Activated naive CD8-positive, alpha-beta T cell treated with anti-CD3 and anti-CD28 coated beads, Interleukin-2, amount 50 U/mL, for 16 hours (primary cell): Measurements from ENCODE around the gene SIK3.

Experiments
- DNase-seq: peaks from one replicate; pipeline ENCODE4 v3.0.0-alpha.2; 2020; ENCODE audit warnings: low read depth, low spot score

Gene SIK3

DNA sequence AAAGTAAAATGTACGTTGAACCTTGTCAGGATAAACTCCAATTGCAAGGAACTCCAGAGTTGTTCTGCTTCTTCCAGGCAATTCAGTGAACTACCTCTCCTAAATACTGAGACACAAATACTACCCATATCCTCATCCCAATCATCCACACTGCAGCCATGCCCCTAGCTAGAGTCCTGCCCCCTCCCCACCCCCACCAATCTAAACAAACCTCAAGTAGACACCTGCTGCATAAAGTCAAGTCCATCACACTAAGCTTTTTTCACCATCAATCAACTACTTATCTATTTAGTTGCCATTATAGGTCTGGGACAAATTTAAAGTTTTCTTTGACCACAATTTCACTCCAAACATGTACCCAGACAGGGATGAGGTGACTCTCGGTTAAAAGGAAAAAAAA is 167.6 kb downstream of the SIK3 start:
- DNase-seq: no peak

- DNase-seq: no peak
Measured at GRCh38 chr11:116930177-116930576, 168.1 kb downstream of the SIK3 start.

GRCh38 chr11:116929414-116930090 is 168.7 kb downstream of the SIK3 start:
- DNase-seq: no peak

- DNase-seq: no peak
Measured at GRCh38 chr11:116928845-116929244, 169.4 kb downstream of the SIK3 start.

GRCh38 chr11:116928102-116928777 is 170.0 kb downstream of the SIK3 start:
- no peak for DNase-seq

DNA sequence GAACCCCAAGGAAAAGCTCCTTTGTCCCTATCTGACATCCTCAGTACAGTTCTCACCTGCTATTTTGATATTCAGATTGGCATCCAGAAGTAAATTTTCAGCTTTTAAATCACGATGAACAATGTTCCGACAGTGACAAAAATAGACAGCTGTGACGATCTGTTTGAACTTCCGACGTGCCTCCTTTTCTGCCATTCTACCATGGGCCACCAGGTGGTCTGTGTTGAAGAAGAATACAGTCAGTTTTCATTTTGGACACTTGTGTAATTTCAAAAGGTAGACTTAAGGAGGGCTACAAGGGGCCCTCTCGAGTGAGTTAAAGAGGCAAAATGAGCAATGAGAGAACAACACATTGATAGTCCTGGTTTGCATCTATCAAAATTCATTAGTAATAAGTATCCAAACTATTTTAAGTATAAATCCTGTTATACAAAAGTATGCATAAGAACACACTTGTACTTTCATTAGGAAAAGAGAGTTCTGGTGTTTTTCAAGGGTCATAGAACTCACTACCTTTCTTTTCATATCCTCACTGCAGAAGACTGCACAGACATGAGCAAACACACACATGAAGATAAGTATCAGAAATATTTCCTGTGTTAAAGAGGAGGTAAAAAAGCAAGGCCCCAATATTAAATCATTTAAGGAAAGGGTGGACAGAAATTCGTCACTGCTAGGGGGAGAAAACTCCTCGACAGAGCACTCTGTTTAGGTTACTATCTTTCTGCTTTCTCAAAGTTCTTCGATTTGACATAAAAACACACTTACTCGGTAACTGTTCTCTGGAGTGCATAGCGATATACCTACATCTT is 170.9 kb downstream of the SIK3 start:
- peak; percentile 18 for DNase-seq

DNA sequence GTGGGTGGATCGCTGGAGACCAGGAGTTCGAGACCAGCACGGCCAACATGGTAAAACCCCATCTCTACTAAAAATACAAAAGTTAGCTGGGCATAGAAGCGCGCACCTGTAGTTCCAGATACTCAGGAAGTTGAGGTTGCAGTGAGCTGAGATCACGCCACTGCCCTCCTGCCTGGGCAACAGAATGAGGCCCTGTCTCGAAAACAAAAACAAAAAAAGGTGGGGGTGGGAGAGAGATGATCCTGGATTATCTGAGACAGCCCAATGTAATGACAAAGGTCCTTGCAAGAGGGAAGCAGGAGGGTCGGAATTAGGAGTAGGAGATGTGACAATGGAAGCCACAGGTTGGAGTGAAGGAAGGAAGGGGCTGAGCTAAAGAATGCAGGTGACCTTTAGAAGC is 173.2 kb downstream of the SIK3 start:
- no peak for DNase-seq

DNA sequence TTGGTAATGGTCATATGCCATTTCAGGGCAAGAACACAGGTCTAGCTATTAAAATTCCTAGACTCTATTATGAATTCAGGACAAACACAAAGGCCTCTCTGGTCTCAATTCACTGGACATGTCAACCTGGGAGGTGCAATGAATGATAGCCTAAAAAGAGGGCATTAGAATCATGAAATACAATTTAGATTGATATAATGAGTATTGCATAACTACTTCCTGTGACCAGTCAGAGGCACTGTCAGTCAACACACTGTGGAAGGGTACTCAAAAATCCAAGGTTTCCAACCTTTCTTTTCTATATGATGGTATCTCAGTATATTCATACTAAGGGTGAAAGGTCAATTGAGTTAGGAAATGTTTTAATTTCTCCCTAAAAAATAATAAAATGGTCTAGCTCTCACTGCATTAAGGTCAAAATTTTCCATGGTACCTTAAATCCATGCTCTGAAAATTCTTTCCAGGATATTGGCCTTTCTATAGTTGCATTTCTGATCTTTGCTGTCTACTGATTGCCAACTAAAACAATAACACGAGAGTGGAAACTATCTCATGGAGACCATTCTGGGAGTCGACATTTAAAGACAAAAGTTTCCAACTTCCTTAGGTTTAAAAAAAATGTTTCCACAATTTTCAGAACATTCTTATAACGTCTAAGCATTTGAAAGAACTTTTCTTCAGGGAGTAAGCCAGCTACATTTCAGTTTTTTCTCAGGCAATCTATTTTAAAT is 179.1 kb downstream of the SIK3 start:
- DNase-seq: no peak

- DNase-seq: no peak
Measured at GRCh38 chr11:116917632-116918031, 180.6 kb downstream of the SIK3 start.

DNA sequence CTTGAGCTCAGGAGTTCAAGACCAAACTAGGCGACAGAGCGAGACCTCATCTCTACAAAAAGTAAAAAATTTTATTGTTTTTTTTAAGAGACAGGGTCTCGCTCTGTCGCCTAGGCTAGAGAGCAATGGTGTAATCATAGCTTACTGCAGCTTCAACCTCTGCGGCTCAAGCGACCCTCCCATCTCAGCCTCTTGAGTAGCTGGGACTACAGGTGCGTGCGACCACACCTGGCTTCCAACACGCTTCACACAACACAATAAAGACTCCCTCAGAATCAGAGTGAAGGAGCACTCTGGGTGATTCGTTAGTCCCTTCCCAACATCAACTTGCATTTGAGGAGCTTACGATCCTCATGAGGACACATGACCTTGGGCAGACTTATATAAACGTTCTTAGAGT is 181.3 kb downstream of the SIK3 start:
- DNase-seq: no peak

- DNase-seq: no peak
Measured at GRCh38 chr11:116916052-116916451, 182.2 kb downstream of the SIK3 start.

GRCh38 chr11:116913000-116913399 is 185.2 kb downstream of the SIK3 start:
- no peak for DNase-seq

- no peak for DNase-seq
Measured at GRCh38 chr11:116911976-116912734, 186.1 kb downstream of the SIK3 start.

GRCh38 chr11:116910847-116911246 is 187.4 kb downstream of the SIK3 start:
- DNase-seq: no peak

GRCh38 chr11:116910378-116910777 is 187.8 kb downstream of the SIK3 start:
- no peak for DNase-seq

DNA sequence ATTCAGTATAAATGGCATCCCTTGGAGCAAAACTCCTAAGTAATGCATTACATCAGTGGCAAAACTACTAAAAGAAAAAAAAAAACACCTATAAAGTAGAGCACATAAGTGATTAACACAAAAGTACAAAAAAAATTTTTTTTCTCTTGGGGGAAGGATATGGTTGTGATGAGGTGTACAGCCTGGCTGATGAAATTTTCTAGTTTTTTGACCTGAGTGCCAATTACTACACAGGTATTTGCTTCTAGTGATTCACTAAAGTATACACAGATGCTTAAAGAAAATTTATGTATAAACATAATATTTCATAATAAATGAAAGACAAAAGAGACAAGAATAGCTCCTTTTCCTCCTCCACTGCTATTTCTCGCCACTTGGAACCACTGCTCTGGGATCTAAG is 189.0 kb downstream of the SIK3 start:
- no peak for DNase-seq

DNA sequence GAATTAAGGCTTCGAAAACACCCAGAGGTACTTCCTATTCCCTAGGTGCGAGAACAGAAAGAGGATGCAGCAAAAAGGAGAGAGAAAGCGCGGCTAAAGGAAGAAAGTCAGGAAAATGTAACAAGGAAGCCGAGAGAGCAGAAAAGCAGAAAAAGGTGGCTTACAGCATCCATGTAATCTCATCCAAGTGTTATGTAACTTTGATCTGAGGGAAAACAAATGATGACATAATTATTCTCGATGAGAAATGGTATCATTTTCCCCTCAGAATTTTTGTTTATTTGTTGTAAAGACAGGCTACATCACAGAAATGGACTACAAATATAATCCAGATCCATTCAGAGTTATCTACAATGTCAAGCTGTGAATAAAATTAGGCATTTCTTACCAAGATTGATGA is 191.7 kb downstream of the SIK3 start:
- no peak for DNase-seq

- DNase-seq: no peak
Measured at GRCh38 chr11:116903090-116903489, 195.1 kb downstream of the SIK3 start.

DNA sequence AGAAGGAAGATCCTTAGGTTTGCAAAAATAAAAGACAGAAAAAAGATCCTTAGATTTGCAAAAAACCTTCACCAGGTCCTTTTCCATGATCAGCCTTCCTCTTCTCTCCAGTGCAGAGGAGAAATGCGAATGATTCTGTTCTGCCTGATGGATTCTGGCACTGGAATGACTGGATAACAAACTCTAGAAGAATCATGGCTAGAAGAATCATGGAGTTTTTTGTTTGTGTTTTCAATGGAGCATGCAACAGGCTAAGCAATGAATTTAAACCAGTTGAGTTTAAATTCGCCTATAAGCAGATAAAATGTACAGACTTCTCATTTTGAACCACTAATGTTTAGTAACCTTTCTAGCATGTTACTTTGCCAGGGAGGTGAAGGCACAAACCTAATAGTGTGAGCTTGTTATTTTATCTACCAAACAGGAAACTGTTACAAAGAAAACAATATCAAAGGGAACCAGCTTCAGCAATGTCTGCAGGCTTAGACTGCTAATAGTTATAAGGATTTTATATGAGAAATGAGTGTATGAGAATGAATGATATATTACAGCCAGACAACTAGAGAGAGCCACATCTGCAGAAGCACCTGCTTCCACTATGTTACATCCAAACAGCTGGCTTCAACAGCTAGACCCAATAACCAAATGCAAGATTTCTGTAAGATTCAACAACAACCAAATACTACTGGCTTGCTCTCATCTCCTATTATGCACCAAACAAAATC is 196.1 kb downstream of the SIK3 start:
- no peak for DNase-seq

DNA sequence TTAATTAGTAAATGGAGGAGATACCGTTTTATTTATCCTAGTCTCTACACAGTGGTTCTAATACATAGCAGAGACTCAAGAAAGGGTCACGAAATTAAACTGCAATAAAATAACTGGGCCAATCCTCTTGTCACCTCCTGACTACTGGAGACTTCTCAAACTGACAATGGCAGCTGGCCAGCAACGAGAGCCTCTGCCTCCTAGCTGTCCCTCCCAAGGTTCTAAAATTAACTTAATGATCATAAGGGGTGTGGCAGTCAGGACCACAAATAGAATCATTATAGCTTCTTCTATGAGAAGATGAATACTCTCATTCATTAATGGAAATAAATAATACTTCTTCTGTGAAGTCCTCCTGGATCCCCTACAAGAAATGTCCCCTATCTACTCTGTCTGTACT is 197.0 kb downstream of the SIK3 start:
- no peak for DNase-seq

DNA sequence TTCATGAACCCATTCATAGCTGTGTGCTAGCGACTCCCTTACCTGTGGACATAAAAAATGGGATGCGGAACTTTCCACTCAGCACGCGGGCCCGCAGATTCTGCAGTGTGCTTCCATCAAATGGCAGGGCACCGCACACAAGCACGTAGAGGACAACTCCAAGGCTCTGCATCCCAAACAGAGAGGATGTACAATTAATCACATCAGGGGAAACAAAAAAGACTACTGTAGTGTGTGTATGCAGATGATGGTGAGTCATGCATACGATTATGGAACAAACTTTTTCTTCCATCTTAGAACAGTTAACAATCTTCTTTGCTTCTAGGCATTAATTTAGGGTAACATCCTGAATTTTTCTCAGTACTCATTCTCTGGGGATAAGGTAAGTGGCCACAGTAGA is 202.0 kb downstream of the SIK3 start:
- no peak for DNase-seq
